HepG2 (cell line): ENCODE data around the gene NCOA7. TPM values are rescaled to one million over a fixed set of nuclear protein-coding genes. Genes with fewer than 3 reads are reported as not detected.

ENCODE experiments used
- ATAC-seq: fragments of 200-7000 bp; cut with Tn5 transposase; 3 replicates; pipeline ENCODE4 v1.9.1; 2020; ENCODE audit warnings: mild to moderate bottlenecking, moderate library complexity
- BruUV-seq: library from RNA; stranded (reverse); fragments of 400-500 nt; replicated peaks from 2 replicates; lab custom pipeline; 2021; lab: Mats Ljungman, UMichigan
- CTCF ChIA-PET: fragments of 300-600 bp; formaldehyde crosslinking; extraction: SDS; loops from one replicate; lab custom pipeline; 2021; ENCODE audit warnings: low total read pairs, inconsistent platforms, low intra/inter-chr PET ratio; lab: Yijun Ruan, JAX
- POLR2A ChIA-PET: fragments of 350-600 bp; sonication (Branson Sonifier 250); formaldehyde crosslinking; loops from one replicate; lab custom pipeline; 2020; ENCODE audit warnings: antibody characterized with exemption, inconsistent platforms; lab: Yijun Ruan, JAX
- DNase-seq: peaks from one replicate; pipeline ENCODE4 v3.0.0-alpha.2; 2015; ENCODE audit warnings: low spot score
- FAIRE-seq: peaks from 3 replicates; lab custom pipeline; 2011; peaks lifted over from hg19 to GRCh38; lab: Jason Lieb, UNC
- H2AFZ ChIP-seq: one replicate; pipeline ENCODE4 v1.6.1; 2011; ENCODE audit warnings: low read length, inconsistent platforms
- H3K27ac ChIP-seq: fragments of 300-600 bp; 3 replicates; pipeline ENCODE4 v1.8.0; 2011; ENCODE audit warnings: mixed run types, mild to moderate bottlenecking, mixed read lengths, low read length, inconsistent platforms; ENCODE audit not compliant: insufficient read depth; ENCODE audit errors: extremely low read length
- H3K27me3 ChIP-seq, 2 experiments: fragments of 200-600 bp in 1 of 2; 2 replicates in 1 of 2; 3 replicates in 1 of 2; pipeline versions ENCODE4 v1.6.0 to v1.8.0; 2011; ENCODE audit warnings: low read length in 2 of 2, mild to moderate bottlenecking in 2 of 2, moderate library complexity in 2 of 2, inconsistent platforms in 1 of 2; ENCODE audit not compliant: insufficient read depth in 2 of 2, control insufficient read depth in 1 of 2
- H3K36me3 ChIP-seq, 2 experiments: fragments of 200-600 bp in 1 of 2; replicated peaks in 1 of 2; 2 replicates in 1 of 2; 3 replicates in 1 of 2; pipeline versions ENCODE4 v1.5.1 to v1.8.0; 2011; ENCODE audit warnings: low read length in 2 of 2, inconsistent platforms in 1 of 2; ENCODE audit not compliant: insufficient read depth in 2 of 2, control insufficient read depth in 1 of 2
- H3K4me1 ChIP-seq: 2 replicates; pipeline ENCODE4 v1.5.1; 2012; ENCODE audit warnings: low read length, inconsistent platforms; ENCODE audit not compliant: insufficient read depth
- H3K4me2 ChIP-seq: 2 replicates; pipeline ENCODE4 v1.6.0; 2011; ENCODE audit warnings: low read depth, low read length, inconsistent platforms
- H3K4me3 ChIP-seq, 3 experiments: fragments of 200-600 bp in 1 of 3; sonication (generic), shearing (Covaris generic) in 1 of 3; replicated peaks in 1 of 3; 2 replicates each; pipeline ENCODE4 v1.5.1; 2011 to 2016; ENCODE audit warnings: low read length in 3 of 3, inconsistent platforms in 2 of 3, low read depth in 2 of 3, mild to moderate bottlenecking in 2 of 3, control low read depth in 1 of 3, mixed read lengths in 1 of 3; ENCODE audit not compliant: insufficient read depth in 1 of 3
- H3K79me2 ChIP-seq: one replicate; pipeline ENCODE4 v1.6.1; 2011; ENCODE audit warnings: low read length, inconsistent platforms; ENCODE audit not compliant: insufficient read depth
- H3K9ac ChIP-seq: 2 replicates; pipeline ENCODE4 v1.6.0; 2011; ENCODE audit warnings: mild to moderate bottlenecking, low read depth, low read length, inconsistent platforms; ENCODE audit not compliant: insufficient read depth
- H3K9me3 ChIP-seq: 2 replicates; pipeline ENCODE4 v1.5.1; 2012; ENCODE audit warnings: mild to moderate bottlenecking, low read length
- H4K20me1 ChIP-seq: 2 replicates; pipeline ENCODE4 v1.6.0; 2011; ENCODE audit warnings: inconsistent platforms, mild to moderate bottlenecking, low read length, moderate library complexity; ENCODE audit not compliant: insufficient read depth
- ARHGAP35 ChIP-seq: sonication (generic); formaldehyde crosslinking; IDR thresholded peaks from 2 replicates; pipeline ENCODE4 v1.9.0; 2022; ENCODE audit warnings: mild to moderate bottlenecking, inconsistent platforms, moderate library complexity, missing genetic modification reagents, borderline replicate concordance
- CENPX ChIP-seq: sonication (generic); formaldehyde crosslinking; IDR thresholded peaks from 2 replicates; pipeline ENCODE4 v1.9.0; 2021; ENCODE audit warnings: mild to moderate bottlenecking, missing genetic modification reagents, moderate library complexity
- EEA1 ChIP-seq: sonication (generic); formaldehyde crosslinking; IDR thresholded peaks from 2 replicates; pipeline ENCODE4 v1.5.1; 2020; ENCODE audit warnings: mild to moderate bottlenecking, missing genetic modification reagents, borderline replicate concordance
- GLMP ChIP-seq: sonication (generic); formaldehyde crosslinking; IDR thresholded peaks from 2 replicates; pipeline ENCODE4 v1.9.0; 2021; ENCODE audit warnings: missing genetic modification reagents, mild to moderate bottlenecking, borderline replicate concordance
- HDAC6 ChIP-seq: fragments of 200-600 bp; sonication (generic); IDR thresholded peaks from 2 replicates; pipeline ENCODE4 v1.7.0; 2017; ENCODE audit warnings: mild to moderate bottlenecking, antibody characterized with exemption, low read length, low read depth
- KDM3A ChIP-seq: IDR thresholded peaks from 2 replicates; pipeline ENCODE4 v1.6.1; 2018; ENCODE audit warnings: low read depth, missing compliant biosample characterization
- POLR2AphosphoS5 ChIP-seq: IDR thresholded peaks from 2 replicates; pipeline ENCODE4 v1.6.1; 2012; ENCODE audit warnings: low read depth, low read length
- PTBP1 ChIP-seq: fragments of 200-400 bp; formaldehyde crosslinking; IDR thresholded peaks from 2 replicates; pipeline ENCODE4 v1.6.1; 2018; ENCODE audit warnings: low read length, low read depth; ENCODE audit not compliant: poor library complexity, severe bottlenecking
- SMARCC2 ChIP-seq: fragments of 450-650 bp; IDR thresholded peaks from 2 replicates; pipeline ENCODE4 v1.6.1; 2017; ENCODE audit warnings: antibody characterized with exemption, mild to moderate bottlenecking
- ZEB1 ChIP-seq: IDR thresholded peaks from 2 replicates; pipeline ENCODE4 v1.6.1; 2012; ENCODE audit warnings: mild to moderate bottlenecking, low read depth, inconsistent platforms; ENCODE audit not compliant: insufficient replicate concordance
- ZKSCAN1 ChIP-seq: fragments of 150-350 bp; IDR thresholded peaks from 2 replicates; pipeline ENCODE4 v1.6.1; 2014; ENCODE audit warnings: low read length
- ZNF101 ChIP-seq: sonication (generic); formaldehyde crosslinking; IDR thresholded peaks from 2 replicates; pipeline ENCODE4 v1.4.0; 2020; ENCODE audit warnings: mild to moderate bottlenecking, low read depth, missing genetic modification reagents, borderline replicate concordance
- ZNF253 ChIP-seq: sonication (generic); formaldehyde crosslinking; IDR thresholded peaks from 2 replicates; pipeline ENCODE4 v1.8.0; 2022; ENCODE audit warnings: mild to moderate bottlenecking, missing genetic modification reagents, borderline replicate concordance
- ZNF281 ChIP-seq: sonication (generic); formaldehyde crosslinking; IDR thresholded peaks from 2 replicates; pipeline ENCODE4 v1.4.0; 2020; ENCODE audit warnings: missing genetic modification reagents, borderline replicate concordance
- ZNF569 ChIP-seq: sonication (generic); formaldehyde crosslinking; IDR thresholded peaks from 2 replicates; pipeline ENCODE4 v1.5.0; 2020; ENCODE audit warnings: mild to moderate bottlenecking, missing genetic modification reagents, moderate library complexity, borderline replicate concordance
- ZSCAN22 ChIP-seq: sonication (generic); formaldehyde crosslinking; IDR thresholded peaks from 2 replicates; pipeline ENCODE4 v1.4.0; 2020; ENCODE audit warnings: mild to moderate bottlenecking, missing genetic modification reagents
- WGBS: methylation state at CpG from one replicate; pipeline ENCODE4 v1.1.6; 2017; ENCODE audit warnings: low lambda C conversion rate; 5-methylcytosine and 5-hydroxymethylcytosine counted together
- in situ Hi-C: cut with HindIII; loops from 2 replicates; pipeline ENCODE4 v1.10.0; 2017; ENCODE audit warnings: low pct_unique_long_range_greater_than_20kb; ENCODE audit not compliant: extremely low pct_ligation_motif_present
- intact Hi-C: fragments of 100-400 bp; cut with micrococcal nuclease; formaldehyde crosslinking; loops from one replicate; pipeline ENCODE4 v1.10.0; 2022; ENCODE audit not compliant: unreplicated experiment
- polyA plus RNA-seq, 8 experiments: library from polyadenylated mRNA; depleted of rRNA in 3 of 8; stranded (reverse) in 7 of 8; unstranded in 1 of 8; fragments of >200 nt; fragmentation: Illumina TruSeq in 4 of 8; extraction: Trizol in 4 of 8; gene quantifications; 2 replicates each; pipeline versions ENCODE4 v1.2.1 to v1.2.3, GENCODE V29; 2011 to 2016; ENCODE audit warnings: low read depth in 4 of 8, missing spikeins in 1 of 8, mixed read lengths in 1 of 8; ENCODE audit not compliant: insufficient read depth in 1 of 8
- total RNA-seq, 5 experiments: library from RNA; depleted of rRNA; stranded (reverse); fragments of >200 nt; fragmentation: Illumina TruSeq; extraction: Trizol; gene quantifications; 2 replicates each; pipeline ENCODE4 v1.2.3, GENCODE V29; 2016; ENCODE audit warnings: low read depth in 1 of 5
- TF ChIP-seq, protein P1 (sequence below): sonication (generic); formaldehyde crosslinking; IDR thresholded peaks from 2 replicates; pipeline ENCODE4 v1.9.0; 2021; ENCODE audit warnings: missing genetic modification reagents, borderline replicate concordance

The NCOA7 gene
- total and polyA plus RNA-seq, 2 of the 13 experiments (the other 11 are each of a cell fraction or from before 2014, with no cell fraction given) = 13.6 to 20.8 TPM

DNA sequence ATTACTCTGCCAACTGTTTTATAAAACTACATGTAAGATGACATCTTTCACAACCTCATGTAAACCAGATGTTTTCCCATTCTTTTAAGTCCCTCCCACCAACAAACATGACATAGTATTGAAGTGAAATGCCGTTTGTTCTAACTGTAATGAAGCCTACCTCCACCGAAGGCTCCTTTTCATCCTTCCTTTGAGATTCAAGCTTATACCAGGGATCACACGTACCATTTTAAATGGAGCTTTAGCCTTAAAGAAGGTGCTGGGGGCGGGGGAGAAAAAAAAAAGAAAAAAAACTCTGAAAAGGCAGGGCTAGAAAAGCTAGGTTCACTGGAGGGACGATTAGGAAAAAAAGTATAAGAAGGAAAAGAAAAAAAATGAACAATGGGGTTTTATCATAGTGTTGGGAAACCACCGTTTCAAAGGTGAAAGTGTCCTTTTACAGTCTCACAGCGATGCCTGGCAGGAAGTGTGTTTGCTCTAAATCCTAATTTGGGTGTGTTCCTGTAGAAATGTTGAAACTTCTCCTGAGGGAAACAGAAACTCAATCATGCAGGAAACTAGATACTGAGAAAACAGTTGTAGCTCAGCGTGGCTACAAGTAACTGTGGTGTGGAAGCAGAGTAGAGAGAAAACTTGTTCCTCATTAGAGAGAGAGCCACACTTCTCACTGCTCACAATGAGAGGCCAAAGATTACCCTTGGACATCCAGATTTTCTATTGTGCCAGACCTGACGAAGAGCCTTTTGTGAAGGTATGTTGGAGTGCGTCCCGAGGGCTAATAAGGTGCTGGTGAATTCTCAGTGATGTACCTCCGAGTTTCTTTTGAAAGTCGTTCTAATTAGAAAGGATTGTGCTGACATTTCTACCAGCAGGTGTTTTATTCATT lies 128.2 kb downstream of the NCOA7 start:
- DNase-seq (peak; percentile 97), FAIRE-seq (peak; percentile 96), ATAC-seq (peak; percentile 97)
- Histone ChIP-seq H3K4me3 (peak overlapping the region; percentile 51 to 65 (median 52)), H3K27me3 (no peaks in the 10 kb centered on the region), H3K79me2 (peaks cover 18% of the 10 kb centered on the region), H3K9me3 (no peaks in the 10 kb centered on the region), H3K9ac (peak overlapping the region; percentile 82), H2AFZ (peak overlapping the region; percentile 73), H3K4me2 (peak overlapping the region; percentile 76), H4K20me1 (no peaks in the 10 kb centered on the region), H3K4me1 (peaks cover 62% of the 10 kb centered on the region), H3K27ac (peak overlapping the region; percentile 84), H3K36me3 (peaks cover 19 to 45% of the 10 kb centered on the region in 2 experiments)
- no TSS peak for BruUV-seq
- ChIA-PET CTCF (no interaction called here), POLR2A (interaction anchor here (0.7 to 3.8 kb wide), 11 partner anchors 12 to 129 kb away, joined by 3 to 30 read pairs (median 6); partner anchors contain the start of genes HINT3, NCOA7 and TRMT11)
- in situ Hi-C loops (no loop called here), intact Hi-C loops (loop anchor here (1.0 kb wide), 2 partner anchors 25 to 37 kb away; partner anchors contain the start of gene HINT3)
- 12% methylated on average over 13 of the region's 13 CpGs for WGBS
- TF ChIP-seq CENPX (no peak), EEA1 (CRISPR knock-in tag) (no peak), ZNF281 (no peak), ZKSCAN1 (no peak), KDM3A (CRISPR knock-in tag) (no peak), SMARCC2 (no peak), ZNF569 (CRISPR knock-in tag) (0 out of 2 replicates have a peak, but pooled peaks have one; percentile 17), POLR2AphosphoS5 (peak; percentile 77), PTBP1 (no peak), ZNF101 (CRISPR knock-in tag) (no peak), ZSCAN22 (CRISPR knock-in tag) (no peak), ZNF253 (no peak), HDAC6 (no peak; the same call in 1 of the 2 replicates), ARHGAP35 (no peak), ZEB1 (no peak), GLMP (CRISPR knock-in tag) (no peak)
- TF ChIP-seq, protein P1, sequence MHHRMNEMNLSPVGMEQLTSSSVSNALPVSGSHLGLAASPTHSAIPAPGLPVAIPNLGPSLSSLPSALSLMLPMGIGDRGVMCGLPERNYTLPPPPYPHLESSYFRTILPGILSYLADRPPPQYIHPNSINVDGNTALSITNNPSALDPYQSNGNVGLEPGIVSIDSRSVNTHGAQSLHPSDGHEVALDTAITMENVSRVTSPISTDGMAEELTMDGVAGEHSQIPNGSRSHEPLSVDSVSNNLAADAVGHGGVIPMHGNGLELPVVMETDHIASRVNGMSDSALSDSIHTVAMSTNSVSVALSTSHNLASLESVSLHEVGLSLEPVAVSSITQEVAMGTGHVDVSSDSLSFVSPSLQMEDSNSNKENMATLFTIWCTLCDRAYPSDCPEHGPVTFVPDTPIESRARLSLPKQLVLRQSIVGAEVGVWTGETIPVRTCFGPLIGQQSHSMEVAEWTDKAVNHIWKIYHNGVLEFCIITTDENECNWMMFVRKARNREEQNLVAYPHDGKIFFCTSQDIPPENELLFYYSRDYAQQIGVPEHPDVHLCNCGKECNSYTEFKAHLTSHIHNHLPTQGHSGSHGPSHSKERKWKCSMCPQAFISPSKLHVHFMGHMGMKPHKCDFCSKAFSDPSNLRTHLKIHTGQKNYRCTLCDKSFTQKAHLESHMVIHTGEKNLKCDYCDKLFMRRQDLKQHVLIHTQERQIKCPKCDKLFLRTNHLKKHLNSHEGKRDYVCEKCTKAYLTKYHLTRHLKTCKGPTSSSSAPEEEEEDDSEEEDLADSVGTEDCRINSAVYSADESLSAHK (CRISPR knock-in tag) = no peak
